ENCODE measurements around the gene CALML4. TPM values are rescaled to one million over a fixed set of nuclear protein-coding genes. Genes with fewer than 3 reads are reported as not detected.

Gene CALML4
- 1.6 and 2.3 TPM in 2 replicates for total RNA-seq

GRCh38 chr15:68204776-68205557, at the start of gene CALML4:
Gene CALML4 (minus strand): TSS chr15:68205332. CDS start chr15:68205247, 85 bp downstream.

GRCh38 chr15:68229386-68230156, 24.4 kb upstream of the CALML4 start, which contains the start of gene CLN6:
Gene CLN6 (minus strand): TSS chr15:68229728. CDS start chr15:68229584, 144 bp downstream.

Other genes starting within 250 kb of the CALML4 start
- 13.5 and 15.1 TPM in 2 replicates for gene PIAS1, start 151.0 kb downstream of the CALML4 start, total RNA-seq
- 7.5 and 12.1 TPM in 2 replicates for gene CLN6, start 24.4 kb upstream of the CALML4 start, total RNA-seq
- 52.8 and 57.0 TPM in 2 replicates for gene FEM1B, start 72.4 kb upstream of the CALML4 start, total RNA-seq
- gene ITGA11, start 226.8 kb upstream of the CALML4 start, total RNA-seq = 190 and 241 TPM in 2 replicates

Data from smooth muscle cell of the pulmonary artery (primary cell).